ENCODE results near the gene RPL10A. TPM values are rescaled to one million over a fixed set of nuclear protein-coding genes. Genes with fewer than 3 reads are reported as not detected.

The RPL10A gene
- polyA plus RNA-seq, 1 donor (not counting 4 experiments of a cell fraction or from before 2014, with no cell fraction given) = 2,462 TPM

- Histone ChIP-seq H2AFZ (ENCODE audit: control insufficient read depth, low read length) (no peak overlapping the region), H3K9me1 (ENCODE audit: control insufficient read depth, extremely low read depth, insufficient read depth, low read length) (no peaks in the 10 kb centered on the region), H3K79me2 (ENCODE audit: control insufficient read depth, insufficient read depth, low read length) (peaks cover 10% of the 10 kb centered on the region), H3K9ac (ENCODE audit: control insufficient read depth, extremely low read depth, insufficient read depth, low read length) (peak overlapping the region; percentile 96), H3K4me3 (ENCODE audit: control insufficient read depth in 2 of 3, extremely low read depth in 1 of 3, insufficient read depth in 2 of 3, low read depth in 1 of 3, low read length in 3 of 3) (peak overlapping the region in 1 of 3 experiments; percentile 41), H3K4me1 (ENCODE audit: control insufficient read depth, extremely low read depth, insufficient read depth, low read length) (peaks cover 53% of the 10 kb centered on the region), H3K9me3 (ENCODE audit: control insufficient read depth, low read depth, low read length) (no peaks in the 10 kb centered on the region), H3K36me3 (ENCODE audit: control insufficient read depth in 2 of 2, extremely low read depth in 1 of 2, insufficient read depth in 2 of 2, low read length in 2 of 2) (peaks cover 4 to 6% of the 10 kb centered on the region in 2 experiments), H4K20me1 (ENCODE audit: control insufficient read depth, extremely low read depth, insufficient read depth, low read length) (no peaks in the 10 kb centered on the region), H3K4me2 (ENCODE audit: control insufficient read depth, extremely low read depth, insufficient read depth, low read depth, low read length) (peak overlapping the region; percentile 93), H3K27ac (ENCODE audit: control insufficient read depth, insufficient read depth, low read length) (peak overlapping the region; percentile 99), H3K27me3 (ENCODE audit: control insufficient read depth, extremely low read depth, insufficient read depth, low read length) (no peaks in the 10 kb centered on the region)
- dilution Hi-C loops (cut with MboI; ENCODE audit: extremely low pct_ligation_motif_present, low sequenced_read_pairs) = no loop called here
- FAIRE-seq = peak; percentile 5
- TF ChIP-seq, protein P1, sequence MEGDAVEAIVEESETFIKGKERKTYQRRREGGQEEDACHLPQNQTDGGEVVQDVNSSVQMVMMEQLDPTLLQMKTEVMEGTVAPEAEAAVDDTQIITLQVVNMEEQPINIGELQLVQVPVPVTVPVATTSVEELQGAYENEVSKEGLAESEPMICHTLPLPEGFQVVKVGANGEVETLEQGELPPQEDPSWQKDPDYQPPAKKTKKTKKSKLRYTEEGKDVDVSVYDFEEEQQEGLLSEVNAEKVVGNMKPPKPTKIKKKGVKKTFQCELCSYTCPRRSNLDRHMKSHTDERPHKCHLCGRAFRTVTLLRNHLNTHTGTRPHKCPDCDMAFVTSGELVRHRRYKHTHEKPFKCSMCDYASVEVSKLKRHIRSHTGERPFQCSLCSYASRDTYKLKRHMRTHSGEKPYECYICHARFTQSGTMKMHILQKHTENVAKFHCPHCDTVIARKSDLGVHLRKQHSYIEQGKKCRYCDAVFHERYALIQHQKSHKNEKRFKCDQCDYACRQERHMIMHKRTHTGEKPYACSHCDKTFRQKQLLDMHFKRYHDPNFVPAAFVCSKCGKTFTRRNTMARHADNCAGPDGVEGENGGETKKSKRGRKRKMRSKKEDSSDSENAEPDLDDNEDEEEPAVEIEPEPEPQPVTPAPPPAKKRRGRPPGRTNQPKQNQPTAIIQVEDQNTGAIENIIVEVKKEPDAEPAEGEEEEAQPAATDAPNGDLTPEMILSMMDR (optimal IDR thresholded peaks at IDR 0.05 in 1 of 3, IDR thresholded peaks at IDR 0.05 in 1 of 3, conservative IDR thresholded peaks at IDR 0.05 in 1 of 3; ENCODE audit: extremely low read depth in 1 of 3, insufficient read depth in 2 of 3, low read length in 3 of 3) = no peak
- TF ChIP-seq EZH2 (IDR thresholded peaks at IDR 0.05; ENCODE audit: low read length) = no peak
- no peak for DNase-seq (ENCODE audit: low read depth, low spot score)
Observed at GRCh38 chr6:35484921-35485392, 16.8 kb downstream of the RPL10A start.

- Histone ChIP-seq H3K9ac (ENCODE audit: control insufficient read depth, extremely low read depth, insufficient read depth, low read length) (peak overlapping the region; percentile 96), H3K27ac (ENCODE audit: control insufficient read depth, insufficient read depth, low read length) (peak overlapping the region; percentile 99), H3K27me3 (ENCODE audit: control insufficient read depth, extremely low read depth, insufficient read depth, low read length) (no peaks in the 10 kb centered on the region), H3K9me3 (ENCODE audit: control insufficient read depth, low read depth, low read length) (no peaks in the 10 kb centered on the region), H3K4me1 (ENCODE audit: control insufficient read depth, extremely low read depth, insufficient read depth, low read length) (peaks cover 58% of the 10 kb centered on the region), H3K9me1 (ENCODE audit: control insufficient read depth, extremely low read depth, insufficient read depth, low read length) (no peaks in the 10 kb centered on the region), H3K79me2 (ENCODE audit: control insufficient read depth, insufficient read depth, low read length) (peaks cover 12% of the 10 kb centered on the region), H3K4me3 (ENCODE audit: control insufficient read depth in 2 of 3, extremely low read depth in 1 of 3, insufficient read depth in 2 of 3, low read depth in 1 of 3, low read length in 3 of 3) (peak overlapping the region; percentile 13 to 62 (median 41)), H4K20me1 (ENCODE audit: control insufficient read depth, extremely low read depth, insufficient read depth, low read length) (no peaks in the 10 kb centered on the region), H3K36me3 (ENCODE audit: control insufficient read depth in 2 of 2, extremely low read depth in 1 of 2, insufficient read depth in 2 of 2, low read length in 2 of 2) (peaks cover 4 to 6% of the 10 kb centered on the region in 2 experiments), H2AFZ (ENCODE audit: control insufficient read depth, low read length) (no peak overlapping the region), H3K4me2 (ENCODE audit: control insufficient read depth, extremely low read depth, insufficient read depth, low read depth, low read length) (peak overlapping the region; percentile 93)
- dilution Hi-C loops (cut with MboI; ENCODE audit: extremely low pct_ligation_motif_present, low sequenced_read_pairs) = no loop called here
- FAIRE-seq = peak; percentile 80
- no peak for DNase-seq (ENCODE audit: low read depth, low spot score)
- no peak for TF ChIP-seq EZH2 (IDR thresholded peaks at IDR 0.05; ENCODE audit: low read length)
- TF ChIP-seq, protein P1 (optimal IDR thresholded peaks at IDR 0.05 in 1 of 3, IDR thresholded peaks at IDR 0.05 in 1 of 3, conservative IDR thresholded peaks at IDR 0.05 in 1 of 3; ENCODE audit: extremely low read depth in 1 of 3, insufficient read depth in 2 of 3, low read length in 3 of 3) = no peak
Observed at GRCh38 chr6:35485402-35485877, 17.2 kb downstream of the RPL10A start.
